NCI-H748 (cell line): ENCODE results near the gene LRRFIP2.
"Not testable (repeated sequence)": the region's sequence is repeated elsewhere in the genome, so short reads cannot be mapped to it uniquely, and the experiment has no call there.

ENCODE experiments used
- DNase-seq: peaks from one replicate; lab custom pipeline; 2025; ENCODE audit not compliant: unreplicated experiment; lab: John Stamatoyannopoulos, UW

LRRFIP2 gene

GRCh38 chr3:37071921-37072320 lies 102.5 kb downstream of the LRRFIP2 start:
- DNase-seq = no peak

- DNase-seq = no peak
Measured at GRCh38 chr3:37068031-37068430, 106.4 kb downstream of the LRRFIP2 start.

- no peak for DNase-seq
Measured at GRCh38 chr3:37067577-37067976, 106.8 kb downstream of the LRRFIP2 start.

- DNase-seq = no peak
Measured at GRCh38 chr3:37064747-37065146, 109.6 kb downstream of the LRRFIP2 start.

GRCh38 chr3:37058117-37058516 lies 116.3 kb downstream of the LRRFIP2 start:
- no peak for DNase-seq

- no peak for DNase-seq
Measured at GRCh38 chr3:37056826-37057225, 117.6 kb downstream of the LRRFIP2 start.

- not testable (repeated sequence) for DNase-seq
Measured at GRCh38 chr3:37055077-37055476, 119.3 kb downstream of the LRRFIP2 start.

- DNase-seq = no peak
Measured at GRCh38 chr3:37054370-37054769, 120.0 kb downstream of the LRRFIP2 start.

GRCh38 chr3:37053753-37054152 lies 120.6 kb downstream of the LRRFIP2 start:
- DNase-seq = no peak

GRCh38 chr3:37053337-37053736 lies 121.0 kb downstream of the LRRFIP2 start:
- no peak for DNase-seq

- no peak for DNase-seq
Measured at GRCh38 chr3:37052860-37053259, 121.5 kb downstream of the LRRFIP2 start.

- no peak for DNase-seq
Measured at GRCh38 chr3:37050282-37050681, 124.1 kb downstream of the LRRFIP2 start.

- DNase-seq = not testable (repeated sequence)
Measured at GRCh38 chr3:37042712-37043111, 131.7 kb downstream of the LRRFIP2 start.

GRCh38 chr3:37041546-37042195 lies 132.7 kb downstream of the LRRFIP2 start:
- DNase-seq = no peak

- no peak for DNase-seq
Measured at GRCh38 chr3:37040231-37040630, 134.2 kb downstream of the LRRFIP2 start.

GRCh38 chr3:37039161-37039846 lies 135.1 kb downstream of the LRRFIP2 start:
- no peak for DNase-seq

- DNase-seq = no peak
Measured at GRCh38 chr3:37037352-37037751, 137.0 kb downstream of the LRRFIP2 start.

- DNase-seq = no peak
Measured at GRCh38 chr3:37032961-37033360, 141.4 kb downstream of the LRRFIP2 start.

GRCh38 chr3:37031096-37031682 lies 143.2 kb downstream of the LRRFIP2 start:
- no peak for DNase-seq

GRCh38 chr3:37030588-37030987 lies 143.8 kb downstream of the LRRFIP2 start:
- DNase-seq = no peak

- DNase-seq = no peak
Measured at GRCh38 chr3:37029516-37030163, 144.7 kb downstream of the LRRFIP2 start.

- DNase-seq = no peak
Measured at GRCh38 chr3:37029111-37029510, 145.3 kb downstream of the LRRFIP2 start.
